Uterus (tissue), 2 donors: Measurements from ENCODE around the gene KRT222.

Source experiments
- CTCF ChIP-seq, 4 experiments: fragments of 200-600 bp in 2 of 4; fragments of 450-650 bp in 2 of 4; sonication (generic) in 2 of 4; IDR thresholded peaks; one replicate each; pipeline ENCODE4 v1.5.1; 2016 to 2019; ENCODE audit warnings: antibody characterized with exemption in 4 of 4, mild to moderate bottlenecking in 2 of 4, moderate library complexity in 1 of 4
- POLR2A ChIP-seq, 2 donors: fragments of 450-650 bp; IDR thresholded peaks; one replicate each; pipeline ENCODE4 v1.6.1; 2016; ENCODE audit warnings: antibody characterized with exemption in 2 of 2, mild to moderate bottlenecking in 1 of 2, moderate library complexity in 1 of 2

- TF ChIP-seq CTCF (IDR thresholded peaks at IDR 0.05) (no peak), POLR2A (IDR thresholded peaks at IDR 0.05) (no peak)
Measured at GRCh38 chr17:40611840-40612474, 53.0 kb downstream of the KRT222 start.
